Measurements from ENCODE around the gene SEPTIN12.

GRCh38 chr16:4790871-4791270 is 2.7 kb upstream of the SEPTIN12 start:
- TF ChIP-seq CTCF (IDR thresholded peaks at IDR 0.05 in 2 of 3, conservative IDR thresholded peaks at IDR 0.05 in 1 of 3; ENCODE audit: control insufficient read depth in 2 of 3, extremely low read depth in 1 of 3, insufficient read depth in 1 of 3, low read depth in 3 of 3, low read length in 3 of 3): no peak
- no peak for TF ChIP-seq EZH2 (IDR thresholded peaks at IDR 0.05; ENCODE audit: borderline replicate concordance, control insufficient read depth, low read depth, low read length)
- no peak for TF ChIP-seq MTA2 (IDR thresholded peaks at IDR 0.05; ENCODE audit: low read depth)
